ENCODE data around the gene VPS36. TPM values are rescaled to one million over a fixed set of nuclear protein-coding genes. Genes with fewer than 3 reads are reported as not detected.

VPS36 gene, protein sequence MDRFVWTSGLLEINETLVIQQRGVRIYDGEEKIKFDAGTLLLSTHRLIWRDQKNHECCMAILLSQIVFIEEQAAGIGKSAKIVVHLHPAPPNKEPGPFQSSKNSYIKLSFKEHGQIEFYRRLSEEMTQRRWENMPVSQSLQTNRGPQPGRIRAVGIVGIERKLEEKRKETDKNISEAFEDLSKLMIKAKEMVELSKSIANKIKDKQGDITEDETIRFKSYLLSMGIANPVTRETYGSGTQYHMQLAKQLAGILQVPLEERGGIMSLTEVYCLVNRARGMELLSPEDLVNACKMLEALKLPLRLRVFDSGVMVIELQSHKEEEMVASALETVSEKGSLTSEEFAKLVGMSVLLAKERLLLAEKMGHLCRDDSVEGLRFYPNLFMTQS
- total RNA-seq (2012; rRNA removed) (16.7 and 23.1 TPM in 2 replicates), polyA plus RNA-seq (2012; rRNA removed) (9.6 and 14.8 TPM in 2 replicates), Bru-seq, nascent RNA (percentile 85 among the genes with signal in this experiment), BruChase-seq, experiment 1, labeled RNA remaining after a 6-hour chase (percentile 94 among the genes with signal in this experiment), BruChase-seq, experiment 2, labeled RNA remaining after a 2-hour chase (percentile 96 among the genes with signal in this experiment)
- polyA plus RNA-seq (2012; cell fraction: cytosol; rRNA removed), result 3.0 and 3.3 TPM in 2 replicates
- 11.8 and 53.3 TPM in 2 replicates for polyA plus RNA-seq (2012; cell fraction: nucleus; rRNA removed; ENCODE audit: low replicate concordance)
- long read RNA-seq, full-length matches to known transcripts, result 12 of 29 reads
- long read RNA-seq, partial matches to known transcripts, result 6 of 29 reads
- long read RNA-seq, other reads (novel, unspliced or antisense), result 11 of 29 reads

DNA sequence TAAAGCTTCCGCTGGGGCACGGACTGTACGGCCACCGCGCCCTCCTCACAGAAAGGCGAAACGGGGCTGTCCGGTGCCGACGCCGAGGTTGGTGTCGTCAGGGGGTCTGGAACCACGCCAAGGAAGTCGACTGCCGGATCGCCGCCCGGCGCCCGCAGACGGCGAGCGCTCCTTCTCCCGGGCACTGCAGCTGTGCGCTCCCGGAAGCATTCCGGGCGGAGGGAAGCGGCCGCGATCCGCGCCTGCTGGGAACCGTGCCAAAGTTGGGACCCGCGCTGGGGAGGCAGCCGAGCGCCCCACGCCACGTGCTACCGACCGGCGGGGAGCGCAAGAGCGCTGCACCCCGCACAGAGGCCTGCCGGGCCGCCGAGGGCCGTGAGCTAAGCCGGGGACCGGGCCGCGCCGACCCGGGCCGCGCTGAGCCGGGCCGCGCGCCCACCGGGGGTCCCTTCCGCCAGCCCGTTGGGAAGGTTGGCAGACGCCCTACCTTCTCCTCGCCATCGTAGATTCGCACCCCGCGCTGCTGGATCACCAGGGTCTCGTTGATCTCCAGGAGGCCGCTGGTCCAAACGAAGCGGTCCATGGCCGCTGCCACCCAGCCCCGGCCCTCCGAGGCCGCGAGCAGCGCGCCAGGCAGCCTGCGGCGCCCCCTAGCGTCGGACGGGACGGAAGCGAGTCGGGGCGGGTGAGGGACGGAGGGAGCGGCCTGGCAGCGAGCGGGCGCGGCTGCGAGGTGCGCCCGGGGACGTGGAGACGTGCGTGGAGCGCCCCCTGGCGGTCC lies at the start of gene VPS36:
VPS36 (minus strand) TSS at position 623 of the 781 bp plus-strand sequence; CDS start at position 583, 40 bp downstream.
- peak within 1 kb of the TSS; percentile 81 for H3K56ac ChIP-seq (ENCODE audit: extremely low read depth, insufficient read depth, low read length)
- peak within 1 kb of the TSS; percentile 80; the same call in 1 of the 2 replicates for H4K91ac ChIP-seq (ENCODE audit: insufficient read depth, low read depth, low read length)
- H3K27me3 ChIP-seq (ENCODE audit: control insufficient read depth, insufficient read depth, low read length), result no peaks in the 10 kb centered on the region
- peak; percentile 92 for DNase-seq
- H2BK5ac ChIP-seq (ENCODE audit: low read depth, low read length, poor library complexity, severe bottlenecking), result peak within 1 kb of the TSS; percentile 81
- H4K20me1 ChIP-seq (ENCODE audit: insufficient read depth, low read length), result peaks cover 5% of the 10 kb centered on the region; the same call in 1 of the 2 replicates
- H3K4me3 ChIP-seq (ENCODE audit: insufficient read depth, low read depth, low read length), result peak within 1 kb of the TSS; percentile 73
- peak within 1 kb of the TSS; percentile 92 for H3K14ac ChIP-seq (replicated peaks; ENCODE audit: low read depth, low read length)
- no peak within 1 kb of the TSS; the same call in 2 of the 3 replicates for H2BK15ac ChIP-seq (ENCODE audit: low read depth, low read length)
- H3K18ac ChIP-seq (ENCODE audit: low read depth, low read length), result peak within 1 kb of the TSS; percentile 77
- no TSS peak for BruUV-seq (replicated peaks)
- ATAC-seq (ENCODE audit: low read depth), result peak; percentile 86
- H3K27ac ChIP-seq (ENCODE audit: insufficient read depth, low read length), result peak within 1 kb of the TSS; percentile 83
- intact Hi-C loops (cut with micrococcal nuclease) (loop anchor here (2.0 to 10.0 kb wide), 6 partner anchors 103 to 995 kb away; partner anchors contain the start of genes ALG11, ATP7B and INTS6), dilution Hi-C loops (cut with HindIII; ENCODE audit: low sequenced_read_pairs, unreplicated experiment) (no loop called here), in situ Hi-C loops (cut with MboI; ENCODE audit: low sequenced_read_pairs) (loop anchor here (10.0 to 25.0 kb wide), 3 partner anchors 205 to 438 kb away; partner anchors contain the start of genes ALG11, ATP7B, SUGT1 and UTP14C)
- peak within 1 kb of the TSS; percentile 96 for H3K4ac ChIP-seq (ENCODE audit: low read depth, low read length)
- H3K79me1 ChIP-seq (ENCODE audit: low read depth in 1 of 2, low read length in 2 of 2), result peaks cover 20 to 37% of the 10 kb centered on the region in 2 experiments; a peak in 3 of 4 replicates
- H3K23ac ChIP-seq (ENCODE audit: low read depth, low read length), result peak within 1 kb of the TSS; percentile 97
- peaks cover 7% of the 10 kb centered on the region for H3K4me1 ChIP-seq (ENCODE audit: control insufficient read depth, insufficient read depth, low read length)
- ChIA-PET POLR2A (ENCODE audit: unreplicated experiment) (interaction anchor here (0.6 to 0.7 kb wide), 2 partner anchors 292 to 535 kb away, joined by 3 to 4 read pairs; no protein-coding TSS in a partner anchor), CTCF (interaction anchor here (0.6 to 1.5 kb wide), 25 partner anchors 9 to 635 kb away, joined by 3 to 7 read pairs (median 4); partner anchors contain the start of genes ALG11, NEK3 and THSD1)
- peak within 1 kb of the TSS; percentile 16; the same call in 1 of the 2 replicates for H2BK20ac ChIP-seq (ENCODE audit: low read depth, low read length)
- no peaks in the 10 kb centered on the region for H3K9me3 ChIP-seq (ENCODE audit: control insufficient read depth, insufficient read depth, low read length)
- 0% methylated on average over 62 of the region's 105 CpGs; no CpG with 5 or more reads in 1 of the 2 experiments for WGBS, 2 experiments (ENCODE audit: extremely low coverage in 2 of 2, insufficient read length in 1 of 2)
- peak within 1 kb of the TSS; percentile 77 for H2BK120ac ChIP-seq (ENCODE audit: low read depth, low read length)
- peak within 1 kb of the TSS; percentile 89 for H3K4me2 ChIP-seq (ENCODE audit: low read depth, low read length)
- H3K36me3 ChIP-seq (ENCODE audit: control insufficient read depth, insufficient read depth, low read length), result no peaks in the 10 kb centered on the region
- peak within 1 kb of the TSS; percentile 97 for H2AK9ac ChIP-seq (replicated peaks; ENCODE audit: low read depth, low read length, poor library complexity)
- peak within 1 kb of the TSS; percentile 98 for H2AFZ ChIP-seq (replicated peaks; ENCODE audit: low read length, poor library complexity)
- H4K8ac ChIP-seq (ENCODE audit: low read depth in 2 of 2, low read length in 2 of 2), result peak within 1 kb of the TSS; percentile 49 to 98
- H3K9ac ChIP-seq (ENCODE audit: low read depth, low read length), result peak within 1 kb of the TSS; percentile 81
- no peak within 1 kb of the TSS for H2AK5ac ChIP-seq (ENCODE audit: low read depth, low read length)
- H4K5ac ChIP-seq (ENCODE audit: low read depth, low read length), result peak within 1 kb of the TSS; percentile 62
- H3K9me1 ChIP-seq (ENCODE audit: insufficient read depth, low read length), result peaks cover 11% of the 10 kb centered on the region
- TF ChIP-seq, protein P1, sequence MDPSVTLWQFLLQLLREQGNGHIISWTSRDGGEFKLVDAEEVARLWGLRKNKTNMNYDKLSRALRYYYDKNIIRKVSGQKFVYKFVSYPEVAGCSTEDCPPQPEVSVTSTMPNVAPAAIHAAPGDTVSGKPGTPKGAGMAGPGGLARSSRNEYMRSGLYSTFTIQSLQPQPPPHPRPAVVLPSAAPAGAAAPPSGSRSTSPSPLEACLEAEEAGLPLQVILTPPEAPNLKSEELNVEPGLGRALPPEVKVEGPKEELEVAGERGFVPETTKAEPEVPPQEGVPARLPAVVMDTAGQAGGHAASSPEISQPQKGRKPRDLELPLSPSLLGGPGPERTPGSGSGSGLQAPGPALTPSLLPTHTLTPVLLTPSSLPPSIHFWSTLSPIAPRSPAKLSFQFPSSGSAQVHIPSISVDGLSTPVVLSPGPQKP (IDR thresholded peaks at IDR 0.05; ENCODE audit: borderline replicate concordance, low read depth, low read length), result no peak
- TF ChIP-seq, protein P2, sequence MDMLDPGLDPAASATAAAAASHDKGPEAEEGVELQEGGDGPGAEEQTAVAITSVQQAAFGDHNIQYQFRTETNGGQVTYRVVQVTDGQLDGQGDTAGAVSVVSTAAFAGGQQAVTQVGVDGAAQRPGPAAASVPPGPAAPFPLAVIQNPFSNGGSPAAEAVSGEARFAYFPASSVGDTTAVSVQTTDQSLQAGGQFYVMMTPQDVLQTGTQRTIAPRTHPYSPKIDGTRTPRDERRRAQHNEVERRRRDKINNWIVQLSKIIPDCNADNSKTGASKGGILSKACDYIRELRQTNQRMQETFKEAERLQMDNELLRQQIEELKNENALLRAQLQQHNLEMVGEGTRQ (IDR thresholded peaks at IDR 0.05; ENCODE audit: low read depth, low read length), result no peak; the same call in 1 of the 2 replicates
- TF ChIP-seq BHLHE40 (IDR thresholded peaks at IDR 0.05; ENCODE audit: low read depth, low read length) (peak; percentile 39; the same call in 1 of the 2 replicates), CHD1 (IDR thresholded peaks at IDR 0.05; ENCODE audit: low read depth, low read length) (no peak; the same call in 1 of the 2 replicates), SMC3 (IDR thresholded peaks at IDR 0.05; ENCODE audit: low read depth, low read length) (peak; percentile 80), RFX5 (IDR thresholded peaks at IDR 0.05; ENCODE audit: low read depth, low read length) (0 out of 2 replicates have a peak, but pooled peaks have one; percentile 8), RAD21 (IDR thresholded peaks at IDR 0.05; ENCODE audit: low read length) (peak; percentile 86), FOS (IDR thresholded peaks at IDR 0.05; ENCODE audit: low read depth, low read length) (no peak), NFE2L2 (IDR thresholded peaks at IDR 0.05; ENCODE audit: low read depth, low read length) (no peak), MXI1 (IDR thresholded peaks at IDR 0.05; ENCODE audit: borderline replicate concordance, low read depth, low read length) (peak; percentile 65; the same call in 1 of the 2 replicates), MAFK (IDR thresholded peaks at IDR 0.05; ENCODE audit: low read depth, low read length) (no peak)

Measured in IMR-90 (cell line).